ENCODE measurements around the gene C3orf52.

The C3orf52 gene

GRCh38 chr3:112122870-112123269 lies 36.7 kb downstream of the C3orf52 start:
- Mint-ChIP-seq H3K9me3 (no peaks in the 10 kb centered on the region), H3K4me3 (no peak overlapping the region), H3K27me3 (no peaks in the 10 kb centered on the region), H3K4me1 (peaks cover 65% of the 10 kb centered on the region), H3K27ac (no peak overlapping the region)
- DNase-seq (no peak), ATAC-seq (no peak)

GRCh38 chr3:112123548-112123947 lies 37.4 kb downstream of the C3orf52 start:
- no peak overlapping the region for H3K4me3 Mint-ChIP-seq

GRCh38 chr3:112124907-112125607 lies 38.9 kb downstream of the C3orf52 start:
- no peak overlapping the region for H3K4me3 Mint-ChIP-seq
- H3K27me3 Mint-ChIP-seq: no peaks in the 10 kb centered on the region
- ATAC-seq: no peak
- peaks cover 69% of the 10 kb centered on the region for H3K4me1 Mint-ChIP-seq
- H3K9me3 Mint-ChIP-seq: no peaks in the 10 kb centered on the region
- DNase-seq: no peak
- H3K27ac Mint-ChIP-seq: peak overlapping the region in 1 of 2 donors; percentile 70

More at GRCh38 chr3:112123548-112123947, 37.4 kb downstream of the C3orf52 start:
- DNase-seq: no peak
- Mint-ChIP-seq H3K9me3 (no peaks in the 10 kb centered on the region), H3K27me3 (no peaks in the 10 kb centered on the region), H3K4me1 (peaks cover 67% of the 10 kb centered on the region), H3K27ac (no peak overlapping the region)
- no peak for ATAC-seq

- peaks cover 67% of the 10 kb centered on the region for H3K4me1 Mint-ChIP-seq
- peak overlapping the region; percentile 67 to 75 for H3K4me3 Mint-ChIP-seq
- no peaks in the 10 kb centered on the region for H3K9me3 Mint-ChIP-seq
- no peak for DNase-seq
- H3K27ac Mint-ChIP-seq: peak overlapping the region in 1 of 2 donors; percentile 79
- ATAC-seq: no peak
- no peaks in the 10 kb centered on the region for H3K27me3 Mint-ChIP-seq
These were observed 40.3 kb downstream of the C3orf52 start for GRCh38 chr3:112126511-112126911.

GRCh38 chr3:112127522-112128494 lies 41.6 kb downstream of the C3orf52 start:
- Mint-ChIP-seq H3K4me3 (peak overlapping the region; percentile 67 to 75), H3K9me3 (no peaks in the 10 kb centered on the region), H3K27ac (peak overlapping the region; percentile 15 to 89), H3K27me3 (no peaks in the 10 kb centered on the region), H3K4me1 (peaks cover 67% of the 10 kb centered on the region)
- ATAC-seq (no peak), DNase-seq (no peak)

- H3K4me1 Mint-ChIP-seq: peaks cover 80% of the 10 kb centered on the region
- ATAC-seq (peak; percentile 67), DNase-seq (peak; percentile 29 to 54)
- no peaks in the 10 kb centered on the region for H3K27me3 Mint-ChIP-seq
- no peaks in the 10 kb centered on the region for H3K9me3 Mint-ChIP-seq
- H3K4me3 Mint-ChIP-seq: peak overlapping the region; percentile 28 to 53
- peak overlapping the region; percentile 28 to 79 for H3K27ac Mint-ChIP-seq
These were observed 42.9 kb downstream of the C3orf52 start for GRCh38 chr3:112128843-112129727.

GRCh38 chr3:112129925-112130637 lies 43.9 kb downstream of the C3orf52 start:
- Mint-ChIP-seq H3K9me3 (no peaks in the 10 kb centered on the region), H3K4me1 (peaks cover 87% of the 10 kb centered on the region), H3K4me3 (peak overlapping the region; percentile 41 to 53), H3K27me3 (no peaks in the 10 kb centered on the region), H3K27ac (peak overlapping the region in 1 of 2 donors; percentile 79)
- ATAC-seq (no peak), DNase-seq (no peak)

GRCh38 chr3:112130638-112130993 lies 44.4 kb downstream of the C3orf52 start:
- Mint-ChIP-seq H3K9me3 (no peaks in the 10 kb centered on the region), H3K27me3 (no peaks in the 10 kb centered on the region), H3K4me3 (peak overlapping the region; percentile 41 to 53), H3K27ac (peak overlapping the region; percentile 17 to 46), H3K4me1 (peaks cover 87% of the 10 kb centered on the region)
- DNase-seq (no peak), ATAC-seq (no peak)

- Mint-ChIP-seq H3K9me3 (no peaks in the 10 kb centered on the region), H3K27ac (peak overlapping the region in 1 of 2 donors; percentile 60), H3K27me3 (no peaks in the 10 kb centered on the region), H3K4me1 (peaks cover 87% of the 10 kb centered on the region), H3K4me3 (peak overlapping the region; percentile 53 to 62)
- no peak for ATAC-seq
- DNase-seq: no peak
These were observed 44.9 kb downstream of the C3orf52 start for GRCh38 chr3:112131111-112131510.

- no peaks in the 10 kb centered on the region for H3K27me3 Mint-ChIP-seq
- peaks cover 87% of the 10 kb centered on the region for H3K4me1 Mint-ChIP-seq
- H3K4me3 Mint-ChIP-seq: peak overlapping the region; percentile 97 to 98
- DNase-seq (no peak), ATAC-seq (no peak)
- H3K9me3 Mint-ChIP-seq: no peaks in the 10 kb centered on the region
- H3K27ac Mint-ChIP-seq: no peak overlapping the region
These were observed 45.9 kb downstream of the C3orf52 start for GRCh38 chr3:112132088-112132487.

- Mint-ChIP-seq H3K27me3 (no peaks in the 10 kb centered on the region), H3K4me3 (peak overlapping the region; percentile 97 to 98), H3K27ac (peak overlapping the region; percentile 60 to 93), H3K4me1 (peaks cover 87% of the 10 kb centered on the region), H3K9me3 (no peaks in the 10 kb centered on the region)
- peak; percentile 1 for ATAC-seq
- DNase-seq: no peak
These were observed 46.4 kb downstream of the C3orf52 start for GRCh38 chr3:112132554-112132953.

- peak within 1 kb of the TSS; percentile 81 to 93 for H3K27ac Mint-ChIP-seq
- H3K27me3 Mint-ChIP-seq: no peaks in the 10 kb centered on the region
- no peaks in the 10 kb centered on the region for H3K9me3 Mint-ChIP-seq
- peak within 1 kb of the TSS; percentile 97 to 98 for H3K4me3 Mint-ChIP-seq
- ATAC-seq (peak; percentile 93), DNase-seq (peak; percentile 61 to 83)
- H3K4me1 Mint-ChIP-seq: peaks cover 87% of the 10 kb centered on the region
These were observed 46.8 kb downstream of the C3orf52 start, which contains the start of gene GCSAM for GRCh38 chr3:112132975-112133448. Gene GCSAM (minus strand): TSS chr3:112133248. CDS start chr3:112133120, 128 bp downstream.

GRCh38 chr3:112133626-112134334 lies 47.6 kb downstream of the C3orf52 start:
- ATAC-seq: no peak
- peak overlapping the region; percentile 97 to 98 for H3K4me3 Mint-ChIP-seq
- H3K9me3 Mint-ChIP-seq: no peaks in the 10 kb centered on the region

More at GRCh38 chr3:112133626-112134334, 47.6 kb downstream of the C3orf52 start:
- no peak for DNase-seq
- H3K27me3 Mint-ChIP-seq: no peaks in the 10 kb centered on the region
- H3K4me1 Mint-ChIP-seq: peaks cover 80% of the 10 kb centered on the region
- peak overlapping the region; percentile 81 to 93 for H3K27ac Mint-ChIP-seq

All from stimulated activated naive CD8-positive, alpha-beta T cell treated with anti-CD3 and anti-CD28 coated beads, Interleukin-15, amount 100 ng/mL, for 72 hours (primary cell).